ENCODE data around the gene PCNT. TPM values are rescaled to one million over a fixed set of nuclear protein-coding genes. Genes with fewer than 3 reads are reported as not detected.
A peak's percentile ranks its signal among the peaks of the same experiment; 100 is the strongest.

PCNT gene
- total and polyA plus RNA-seq, 2 of the 8 experiments (the other 6 are each of a cell fraction or from before 2014, with no cell fraction given), result 9.9 to 45.1 TPM

- Histone ChIP-seq H3K4ac (replicated peaks; ENCODE audit: insufficient read length, low read depth, low read length) (no peak overlapping the region), H4K5ac (ENCODE audit: insufficient read length, low read depth, low read length) (no peak overlapping the region), H3K27me3 (replicated peaks in 1 of 4; ENCODE audit: control insufficient read depth in 3 of 4, extremely low read depth in 1 of 4, insufficient read depth in 3 of 4, low read length in 3 of 4) (no peaks in the 10 kb centered on the region), H3K4me3 (ENCODE audit: extremely low read depth in 1 of 4, insufficient read depth in 2 of 4, low read depth in 3 of 4, low read length in 4 of 4) (peak overlapping the region in 1 of 4 experiments; percentile 95; a peak in 2 of 8 replicates), H2AFZ (ENCODE audit: low read length) (no peak overlapping the region), H3K4me1 (replicated peaks in 1 of 4; ENCODE audit: control insufficient read depth in 3 of 4, insufficient read depth in 4 of 4, low read length in 3 of 4) (peaks cover 0 to 9% (median 4%) of the 10 kb centered on the region in 4 experiments; a peak in 6 of 7 replicates), H2BK20ac (ENCODE audit: low read length) (no peak overlapping the region), H3K14ac (ENCODE audit: insufficient read length) (no peak overlapping the region), H4K8ac (ENCODE audit: extremely low read depth, insufficient read depth, low read length) (peak overlapping the region; percentile 90; the same call in 1 of the 2 replicates), H2AK5ac (ENCODE audit: low read depth, low read length) (no peak overlapping the region), H3K9me3 (ENCODE audit: insufficient read depth in 2 of 2, low read depth in 1 of 2, low read length in 1 of 2) (no peaks in the 10 kb centered on the region), H3K23ac (ENCODE audit: insufficient read length) (no peak overlapping the region), H2BK120ac (replicated peaks; ENCODE audit: low read depth, low read length) (no peak overlapping the region), H3K9ac (replicated peaks in 1 of 4; ENCODE audit: extremely low read depth in 1 of 4, low read depth in 3 of 4, low read length in 3 of 4) (no peak overlapping the region), H3K56ac (replicated peaks; ENCODE audit: insufficient read length, low read depth, low read length) (no peak overlapping the region), H4K91ac (replicated peaks; ENCODE audit: insufficient read length, low read length) (peak overlapping the region; percentile 34), H2BK12ac (ENCODE audit: low read depth, low read length) (no peak overlapping the region), H3K79me1 (ENCODE audit: low read depth, low read length) (peaks cover 17% of the 10 kb centered on the region), H3K18ac (ENCODE audit: extremely low read depth, low read length) (no peak overlapping the region), H3K36me3 (ENCODE audit: control insufficient read depth in 2 of 4, insufficient read depth in 4 of 4, low read length in 3 of 4) (peaks cover 2 to 22% (median 13%) of the 10 kb centered on the region in 4 experiments; a peak in 6 of 8 replicates), H3K23me2 (ENCODE audit: low read depth, low read length) (peaks cover 14% of the 10 kb centered on the region), H2BK15ac (ENCODE audit: low read length) (no peak overlapping the region), H4K20me1 (replicated peaks in 1 of 2; ENCODE audit: control insufficient read depth in 1 of 2, insufficient read depth in 2 of 2, low read length in 2 of 2) (peaks cover 3 to 18% of the 10 kb centered on the region in 2 experiments), H2BK5ac (ENCODE audit: low read depth, low read length) (no peak overlapping the region), H3K4me2 (ENCODE audit: insufficient read depth in 1 of 2, low read depth in 2 of 2, low read length in 2 of 2) (peak overlapping the region in 1 of 2 experiments; percentile 97; a peak in 1 of 4 replicates), H3K27ac (ENCODE audit: low read depth, low read length) (no peak overlapping the region), H3K79me2 (ENCODE audit: control insufficient read depth in 1 of 2, insufficient read depth in 2 of 2, low read length in 2 of 2) (peaks cover 11 to 64% of the 10 kb centered on the region in 2 experiments)
- WGBS, 2 experiments (ENCODE audit: extremely low coverage in 1 of 2, insufficient coverage in 1 of 2, insufficient read length in 1 of 2, insufficient replicate concordance in 2 of 2, low coverage in 1 of 2, low lambda C conversion rate in 2 of 2, missing lambda C conversion rate in 1 of 2), result 83% methylated on average over 15 of the region's 15 CpGs; no CpG with 5 or more reads in 1 of the 2 experiments
- CTCF ChIA-PET (ENCODE audit: partially characterized antibody), result interaction anchor here (0.7 to 1.7 kb wide), 14 partner anchors 9 to 983 kb away, joined by 3 to 6 read pairs (median 3); partner anchors contain the start of gene MCM3AP
- FAIRE-seq (no peak), DNase-seq (ENCODE audit: low read depth in 1 of 2, low spot score in 2 of 2) (no peak)
- TF ChIP-seq CTCF (IDR thresholded peaks at IDR 0.05; ENCODE audit: control extremely low read depth in 1 of 3, insufficient read depth in 1 of 3, low read depth in 1 of 3, low read length in 3 of 3), result peak in 2 of 3 experiments; percentile 3 to 37; a peak in 2 of 4 replicates
- peak; percentile 2 to 18; a peak in 1 of 4 replicates for TF ChIP-seq RAD21 (IDR thresholded peaks at IDR 0.05 in 1 of 2, conservative IDR thresholded peaks at IDR 0.05 in 1 of 2; ENCODE audit: low read depth in 2 of 2, low read length in 2 of 2)
- no peak for TF ChIP-seq GABPA (IDR thresholded peaks at IDR 0.05; ENCODE audit: borderline replicate concordance, insufficient read depth, low read length)
- TF ChIP-seq KDM4A (IDR thresholded peaks at IDR 0.05; ENCODE audit: low read depth, low read length, severe bottlenecking), result no peak
- no peak for TF ChIP-seq RNF2 (IDR thresholded peaks at IDR 0.05; ENCODE audit: borderline replicate concordance, low read depth, low read length, missing control alignments, poor library complexity, severe bottlenecking)
- POLR2A ChIA-PET (ENCODE audit: partially characterized antibody), result interaction anchor here (0.9 to 1.8 kb wide), 6 partner anchors 15 to 132 kb away, joined by 3 to 5 read pairs (median 5); partner anchors contain the start of genes MCM3AP and YBEY
These were observed 2.3 kb downstream of the PCNT start for GRCh38 chr21:46326110-46326703.
